NT2/D1 (cell line): ENCODE results near the gene EEF1G.

Experiments used
- DNase-seq: peaks from one replicate; pipeline ENCODE4 v3.0.0-alpha.2; 2011; ENCODE audit warnings: low read depth, low spot score
- H3K27me3 ChIP-seq: 2 replicates; pipeline ENCODE4 v1.6.0; 2011; ENCODE audit warnings: mild to moderate bottlenecking; ENCODE audit not compliant: insufficient read length, insufficient read depth
- H3K36me3 ChIP-seq: 2 replicates; pipeline ENCODE4 v1.6.1; 2011; ENCODE audit warnings: mild to moderate bottlenecking, low read length, mixed read lengths; ENCODE audit not compliant: insufficient read depth, insufficient read length
- H3K4me1 ChIP-seq: 2 replicates; pipeline ENCODE4 v1.5.1; 2011; ENCODE audit not compliant: insufficient read depth, insufficient read length
- H3K4me3 ChIP-seq: 2 replicates; pipeline ENCODE4 v1.5.1; 2011; ENCODE audit warnings: low read depth; ENCODE audit not compliant: insufficient read length
- H3K9ac ChIP-seq: 2 replicates; pipeline ENCODE4 v1.6.0; 2011; ENCODE audit warnings: low read depth; ENCODE audit not compliant: insufficient read length
- H3K9me3 ChIP-seq: 2 replicates; pipeline ENCODE4 v1.5.1; 2011; ENCODE audit warnings: mild to moderate bottlenecking, low read length; ENCODE audit not compliant: insufficient read depth
- SUZ12 ChIP-seq: IDR thresholded peaks from 2 replicates; pipeline ENCODE4 v1.6.1; 2011; ENCODE audit not compliant: insufficient read length, insufficient read depth; ENCODE audit errors: extremely low read depth
- YY1 ChIP-seq: IDR thresholded peaks from 2 replicates; pipeline ENCODE4 v1.6.1; 2011; ENCODE audit not compliant: insufficient read length, insufficient read depth
- ZNF274 ChIP-seq: IDR thresholded peaks from 2 replicates; pipeline ENCODE4 v1.6.1; 2011; ENCODE audit warnings: mild to moderate bottlenecking, low read depth, low read length

EEF1G gene

DNA sequence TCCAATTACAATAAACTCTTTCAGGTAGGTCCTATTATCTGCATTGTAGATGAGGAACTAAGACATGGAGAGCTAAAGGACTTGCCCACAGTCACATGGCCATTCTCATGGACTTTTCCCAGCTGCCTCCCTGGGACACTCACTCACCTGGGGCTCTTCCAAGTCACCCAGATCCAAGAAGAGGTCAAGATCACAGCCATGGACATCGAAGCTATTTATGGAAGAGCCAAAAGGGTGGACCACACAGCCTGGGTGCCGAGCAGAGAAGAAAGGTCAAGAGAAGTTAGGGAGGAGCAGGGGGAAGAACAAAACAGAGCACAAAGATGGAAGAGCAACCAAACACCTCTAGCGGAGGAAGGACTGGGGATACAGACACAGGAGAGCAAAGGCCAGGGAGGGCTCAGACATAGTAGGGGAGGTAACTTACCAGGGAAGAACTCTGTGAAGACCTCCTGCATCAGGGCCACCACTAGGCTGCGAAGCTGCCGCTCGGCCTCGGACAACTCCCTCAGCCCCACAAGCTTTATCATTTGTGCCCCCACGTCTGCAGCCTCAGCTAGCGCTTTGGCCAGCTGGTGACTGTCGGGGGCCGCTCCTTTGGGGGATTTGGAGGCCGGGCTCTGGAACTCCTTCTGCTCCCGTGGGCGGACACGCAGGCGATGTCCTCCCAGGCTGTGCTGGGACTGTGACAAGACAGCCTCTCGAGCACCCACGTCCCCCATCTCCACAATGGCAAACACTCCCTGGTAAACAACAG, 7.4 kb upstream of the EEF1G start:
- Histone ChIP-seq H3K36me3 (peaks cover 64% of the 10 kb centered on the region), H3K4me3 (no peak overlapping the region), H3K27me3 (no peaks in the 10 kb centered on the region), H3K4me1 (no peaks in the 10 kb centered on the region), H3K9ac (no peak overlapping the region), H3K9me3 (peaks cover 4% of the 10 kb centered on the region; the same call in 1 of the 2 replicates)
- TF ChIP-seq SUZ12 (no peak), ZNF274 (no peak), YY1 (no peak)
- no peak for DNase-seq

DNA sequence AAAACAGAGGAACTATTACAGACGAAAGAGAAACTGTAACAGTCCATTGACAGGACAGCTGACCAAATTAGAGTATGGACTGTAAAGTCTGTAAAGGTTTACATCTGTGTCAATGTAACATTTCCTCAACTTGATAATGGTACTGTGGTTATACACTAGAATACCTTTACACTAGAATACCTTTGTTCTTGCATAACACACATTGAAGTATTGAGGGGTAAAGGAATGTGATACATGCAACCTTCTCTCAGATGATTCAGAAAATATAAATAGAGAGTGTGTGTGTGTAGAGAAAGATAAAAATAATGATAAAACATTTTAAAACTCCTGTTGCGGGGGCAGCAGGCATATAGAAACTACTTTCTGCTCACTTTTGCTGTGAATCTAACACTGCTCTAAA, 5.6 kb upstream of the EEF1G start:
- Histone ChIP-seq H3K9ac (no peak overlapping the region), H3K36me3 (peaks cover 66% of the 10 kb centered on the region), H3K4me3 (no peak overlapping the region), H3K4me1 (peaks cover 8% of the 10 kb centered on the region), H3K9me3 (peaks cover 4% of the 10 kb centered on the region; the same call in 1 of the 2 replicates), H3K27me3 (no peaks in the 10 kb centered on the region)
- DNase-seq = no peak
- no peak for TF ChIP-seq YY1
- TF ChIP-seq SUZ12 = no peak
- TF ChIP-seq ZNF274 = no peak

DNA sequence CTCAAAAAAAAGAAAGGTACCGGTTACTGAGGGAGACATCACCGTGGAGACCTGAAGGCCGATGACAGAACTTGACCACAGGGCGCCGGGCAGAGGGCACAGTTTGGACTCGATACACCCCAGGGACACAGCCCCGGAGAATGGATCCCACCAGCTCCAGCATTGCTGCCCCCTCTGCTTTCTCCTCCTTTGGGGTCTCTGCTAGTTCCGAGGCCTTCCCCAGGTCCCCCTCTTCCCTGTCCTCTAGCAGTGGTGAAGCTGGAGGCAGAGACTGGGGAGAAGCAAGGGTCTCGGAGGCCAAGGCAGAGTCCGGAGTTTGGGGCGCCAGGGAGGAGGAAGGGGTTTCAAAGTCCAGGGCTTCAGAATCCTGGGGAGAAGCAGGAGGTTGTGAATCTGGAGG, 4.8 kb upstream of the EEF1G start:
- Histone ChIP-seq H3K4me3 (no peak overlapping the region), H3K36me3 (peaks cover 61% of the 10 kb centered on the region), H3K4me1 (peaks cover 8% of the 10 kb centered on the region), H3K9me3 (peaks cover under 1% of the 10 kb centered on the region; the same call in 1 of the 2 replicates), H3K27me3 (no peaks in the 10 kb centered on the region), H3K9ac (no peak overlapping the region)
- DNase-seq = no peak
- TF ChIP-seq YY1 = no peak
- no peak for TF ChIP-seq ZNF274

DNA sequence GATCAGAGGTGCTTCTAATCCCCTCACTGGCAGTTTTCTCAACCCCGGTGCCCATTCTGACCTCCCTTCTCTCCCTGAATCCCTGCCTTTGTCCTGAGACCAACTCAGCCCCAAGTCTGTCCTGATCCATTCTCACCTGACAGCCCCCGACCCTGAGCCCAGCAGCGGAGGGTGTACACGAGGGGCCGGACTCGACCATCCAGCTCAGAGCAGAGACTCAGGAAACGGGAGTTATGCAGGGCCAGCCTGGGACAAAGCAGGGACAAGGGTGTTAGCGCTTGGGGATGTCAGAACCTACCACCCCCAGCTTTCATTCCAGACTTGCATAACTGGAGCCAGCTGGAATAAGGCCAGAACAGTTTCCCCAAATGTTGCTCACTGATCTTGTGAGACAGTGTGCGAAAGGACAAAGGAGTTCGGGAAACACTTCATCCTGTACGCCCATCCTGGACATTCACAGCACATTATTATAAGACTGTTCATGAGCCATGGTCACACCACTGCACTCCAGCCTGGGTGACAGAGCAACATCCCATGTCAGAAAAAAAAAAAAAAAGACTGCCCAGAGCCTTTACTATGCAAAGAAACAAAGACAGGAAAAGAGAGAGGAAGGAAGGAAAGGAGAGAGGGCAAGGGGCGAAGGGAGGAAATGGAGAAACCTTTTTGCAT, 3.5 kb upstream of the EEF1G start:
- Histone ChIP-seq H3K36me3 (peaks cover 69% of the 10 kb centered on the region), H3K4me3 (no peak overlapping the region), H3K27me3 (no peaks in the 10 kb centered on the region), H3K4me1 (peaks cover 8% of the 10 kb centered on the region), H3K9ac (peak overlapping the region; percentile 50), H3K9me3 (no peaks in the 10 kb centered on the region)
- TF ChIP-seq ZNF274 = no peak
- no peak for TF ChIP-seq YY1
- no peak for TF ChIP-seq SUZ12
- DNase-seq = no peak

DNA sequence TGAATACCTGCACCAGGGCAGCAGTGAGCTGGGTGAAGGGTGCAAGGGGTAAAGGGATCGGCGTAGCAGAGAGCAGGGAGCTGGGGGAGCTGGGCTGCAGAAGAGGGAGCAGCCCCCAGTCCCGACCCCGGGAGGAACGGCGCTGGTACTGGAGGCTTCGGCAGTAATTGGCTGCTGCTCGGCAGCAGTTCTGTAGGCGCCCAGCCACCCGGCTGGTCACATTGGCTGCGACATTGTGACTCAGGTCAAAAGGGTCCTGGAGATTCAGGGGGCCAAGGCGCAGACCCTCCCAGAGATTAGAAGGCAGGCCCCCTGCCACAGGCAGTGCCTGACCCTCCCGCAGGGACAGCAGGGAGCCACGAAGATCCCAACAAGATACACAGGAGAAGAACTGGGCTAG, 2.1 kb upstream of the EEF1G start:
- peaks cover 74% of the 10 kb centered on the region for H3K36me3 ChIP-seq
- H3K4me3 ChIP-seq = peak overlapping the region; percentile 86
- no peaks in the 10 kb centered on the region for H3K9me3 ChIP-seq
- no peak for DNase-seq
- no peaks in the 10 kb centered on the region for H3K27me3 ChIP-seq
- TF ChIP-seq ZNF274 (no peak), YY1 (no peak), SUZ12 (no peak)
- H3K9ac ChIP-seq = peak overlapping the region; percentile 99
- peaks cover 14% of the 10 kb centered on the region for H3K4me1 ChIP-seq

DNA sequence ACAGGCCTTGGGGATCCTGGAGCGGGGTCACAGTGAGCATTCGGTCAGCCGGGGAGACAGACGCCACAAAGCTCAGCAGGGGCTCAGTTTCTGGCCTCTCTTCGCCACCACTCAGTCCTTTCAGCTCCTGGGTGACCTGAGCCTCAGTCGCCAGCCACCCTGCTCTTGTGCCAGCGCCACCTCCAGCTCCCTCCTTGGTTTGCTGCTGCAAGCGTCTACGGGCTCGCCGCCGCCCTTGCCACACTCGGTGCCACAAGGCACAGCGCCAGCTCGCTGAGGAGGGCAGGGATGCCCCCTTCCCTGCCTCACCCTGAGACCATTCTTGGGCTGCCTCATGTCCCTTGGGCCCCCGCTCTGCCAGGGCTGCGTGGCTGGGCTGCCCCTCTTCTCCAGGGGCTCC, 1.5 kb upstream of the EEF1G start:
- TF ChIP-seq ZNF274 = no peak
- TF ChIP-seq YY1 = no peak
- no peak for TF ChIP-seq SUZ12
- Histone ChIP-seq H3K27me3 (no peaks in the 10 kb centered on the region), H3K36me3 (peaks cover 78% of the 10 kb centered on the region), H3K9me3 (no peaks in the 10 kb centered on the region), H3K4me1 (peaks cover 14% of the 10 kb centered on the region), H3K4me3 (peak overlapping the region; percentile 86), H3K9ac (peak overlapping the region; percentile 99)
- DNase-seq = no peak

DNA sequence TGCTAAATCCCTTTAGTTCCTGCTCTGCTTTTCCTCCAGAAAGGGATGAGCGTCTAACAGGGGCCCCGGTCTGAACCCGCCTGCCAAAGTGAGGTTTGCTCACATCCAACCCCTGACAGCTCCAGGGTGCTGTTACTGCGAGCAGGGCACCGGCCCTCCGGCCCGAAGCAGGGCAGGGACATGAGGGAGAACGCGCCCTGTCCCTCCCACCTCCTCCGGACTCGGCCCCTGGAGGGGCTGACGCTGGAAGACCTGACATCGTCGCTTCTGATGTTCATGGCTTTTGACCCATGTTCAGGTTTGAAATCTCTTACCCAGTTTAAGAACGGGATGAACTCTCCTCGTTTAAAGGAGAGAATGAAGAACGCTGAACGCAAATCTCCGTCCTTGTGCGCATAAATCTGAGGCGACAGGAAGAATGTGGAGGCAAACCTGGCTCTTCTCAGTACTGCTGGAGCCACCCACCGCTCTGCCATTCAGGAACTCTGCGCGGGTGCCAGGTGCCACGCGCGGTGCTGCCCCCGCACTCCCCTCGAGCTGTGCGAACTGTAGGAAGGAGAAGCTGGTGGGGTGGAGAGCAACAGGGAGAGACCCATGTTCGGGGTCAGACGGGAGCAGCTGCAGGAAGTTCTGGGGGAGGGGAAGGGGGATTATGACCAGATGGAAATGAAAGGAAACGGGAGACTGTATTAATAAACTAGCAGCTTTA, 826 bp upstream of the EEF1G start:
- Histone ChIP-seq H3K9me3 (no peaks in the 10 kb centered on the region), H3K9ac (peak overlapping the region; percentile 99), H3K36me3 (peaks cover 78% of the 10 kb centered on the region), H3K27me3 (no peaks in the 10 kb centered on the region), H3K4me3 (peak overlapping the region; percentile 86), H3K4me1 (peaks cover 14% of the 10 kb centered on the region)
- DNase-seq = no peak
- TF ChIP-seq SUZ12 = no peak
- no peak for TF ChIP-seq ZNF274
- no peak for TF ChIP-seq YY1
